DOHH2 (cell line): Measurements from ENCODE around the gene PRKAR2B.

ENCODE experiments used
- H3F3A ChIP-seq: fragments of 200-600 bp; sonication (generic), shearing (Covaris generic); 2 replicates; pipeline ENCODE4 v1.6.0; 2016; ENCODE audit warnings: antibody characterized with exemption, mild to moderate bottlenecking; ENCODE audit not compliant: control insufficient read depth, insufficient read depth
- H3K27ac ChIP-seq: fragments of 200-600 bp; sonication (generic); 2 replicates; pipeline ENCODE4 v1.5.1; 2014; ENCODE audit warnings: low read depth, mild to moderate bottlenecking, low read length, moderate library complexity
- H3K27me3 ChIP-seq: fragments of 200-600 bp; sonication (generic); 2 replicates; pipeline ENCODE4 v1.6.1; 2014; ENCODE audit warnings: mild to moderate bottlenecking, low read length, mixed read lengths; ENCODE audit not compliant: control insufficient read depth
- H3K36me3 ChIP-seq: fragments of 200-600 bp; sonication (generic); 2 replicates; pipeline ENCODE4 v1.6.1; 2014; ENCODE audit warnings: mild to moderate bottlenecking, low read length, moderate library complexity, mixed read lengths; ENCODE audit not compliant: control insufficient read depth
- H3K4me1 ChIP-seq: fragments of 200-600 bp; sonication (generic); 2 replicates; pipeline ENCODE4 v1.6.1; 2014; ENCODE audit warnings: mild to moderate bottlenecking, low read length, mixed read lengths; ENCODE audit not compliant: control insufficient read depth
- H3K4me2 ChIP-seq: fragments of 200-600 bp; sonication (generic); 2 replicates; pipeline ENCODE4 v1.6.0; 2014; ENCODE audit warnings: mild to moderate bottlenecking, low read length, moderate library complexity
- H3K4me3 ChIP-seq: fragments of 200-600 bp; sonication (generic); 2 replicates; pipeline ENCODE4 v1.5.1; 2014; ENCODE audit warnings: mild to moderate bottlenecking, low read length, mixed read lengths
- H3K79me2 ChIP-seq: fragments of 200-600 bp; sonication (generic); 2 replicates; pipeline ENCODE4 v1.6.1; 2014; ENCODE audit warnings: mild to moderate bottlenecking, low read length, mixed read lengths; ENCODE audit not compliant: control insufficient read depth
- H3K9me2 ChIP-seq: fragments of 200-600 bp; sonication (generic); replicated peaks from 2 replicates; pipeline ENCODE4 v1.6.1; 2014; ENCODE audit warnings: mild to moderate bottlenecking, low read length, mixed read lengths; ENCODE audit not compliant: control insufficient read depth
- H3K9me3 ChIP-seq: fragments of 200-600 bp; sonication (generic); 2 replicates; pipeline ENCODE4 v1.6.1; 2014; ENCODE audit warnings: antibody characterized with exemption, low read length, mixed read lengths; ENCODE audit not compliant: control insufficient read depth, insufficient read depth
- H4K20me1 ChIP-seq: fragments of 200-600 bp; sonication (generic); 2 replicates; pipeline ENCODE4 v1.6.0; 2014; ENCODE audit warnings: low read depth, mild to moderate bottlenecking, antibody characterized with exemption, low read length, moderate library complexity; ENCODE audit not compliant: control insufficient read depth, insufficient read depth
- CTCF ChIP-seq: fragments of 200-600 bp; sonication (generic); IDR thresholded peaks from one replicate; pipeline ENCODE4 v1.5.1; 2014; ENCODE audit warnings: antibody characterized with exemption, mild to moderate bottlenecking, low read depth, low read length; ENCODE audit not compliant: poor library complexity, severe bottlenecking
- EZH2phosphoT487 ChIP-seq: fragments of 200-600 bp; sonication (generic); IDR thresholded peaks from 2 replicates; pipeline ENCODE4 v1.6.1; 2017; ENCODE audit warnings: borderline replicate concordance, mild to moderate bottlenecking, antibody characterized with exemption, low read length, moderate library complexity, mixed read lengths

Gene PRKAR2B

DNA sequence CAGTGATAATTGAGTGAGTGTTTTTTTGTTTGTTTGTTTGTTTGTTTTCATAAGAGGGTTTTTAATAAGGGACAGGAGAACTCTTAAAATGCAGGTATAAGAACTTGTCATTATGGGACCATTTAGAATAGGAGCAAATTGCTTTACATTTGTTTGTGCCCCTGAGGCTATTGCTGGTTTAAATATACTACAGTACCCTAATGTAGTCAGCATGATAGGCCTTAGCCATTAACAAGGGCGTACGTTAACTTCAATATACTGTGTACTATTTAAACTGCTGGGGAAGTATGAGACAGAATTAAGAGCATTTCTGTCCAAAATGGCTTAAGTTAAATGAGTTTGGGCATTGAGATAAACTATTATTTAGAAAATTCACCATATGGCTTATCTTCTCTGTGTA is 26.2 kb downstream of the PRKAR2B start:
- Histone ChIP-seq H3K79me2 (peaks cover 63% of the 10 kb centered on the region), H3K4me1 (peaks cover 44% of the 10 kb centered on the region), H3K4me3 (no peak overlapping the region), H3K27me3 (no peaks in the 10 kb centered on the region), H3K27ac (no peak overlapping the region), H3K4me2 (no peak overlapping the region), H3K36me3 (peaks cover 19% of the 10 kb centered on the region), H3K9me2 (no peaks in the 10 kb centered on the region), H3K9me3 (no peaks in the 10 kb centered on the region), H4K20me1 (no peaks in the 10 kb centered on the region), H3F3A (peaks cover 6% of the 10 kb centered on the region; the same call in 1 of the 2 replicates)
- no peak for TF ChIP-seq CTCF
- no peak for TF ChIP-seq EZH2phosphoT487

DNA sequence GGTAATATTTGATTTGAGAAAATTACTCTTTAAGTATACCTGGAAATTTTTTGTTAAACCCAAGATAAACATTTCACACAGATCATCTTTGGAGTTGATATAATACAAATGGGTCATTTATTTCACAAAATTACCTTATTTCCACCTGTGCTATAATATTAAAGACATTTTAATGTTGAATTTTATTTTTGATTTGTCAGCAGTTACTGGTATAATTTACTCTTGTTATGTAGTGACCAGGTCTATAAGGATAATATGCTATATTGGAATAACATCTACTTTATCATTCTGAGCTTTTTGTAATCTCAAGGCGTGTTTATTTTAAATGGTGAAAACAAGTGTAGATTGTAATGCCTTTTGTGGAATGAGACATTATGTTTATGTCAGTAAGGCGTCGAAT is 26.6 kb downstream of the PRKAR2B start:
- Histone ChIP-seq H4K20me1 (no peaks in the 10 kb centered on the region), H3K27ac (no peak overlapping the region), H3K9me2 (no peaks in the 10 kb centered on the region), H3K4me2 (no peak overlapping the region), H3K4me3 (no peak overlapping the region), H3K36me3 (peaks cover 19% of the 10 kb centered on the region), H3K4me1 (peaks cover 40% of the 10 kb centered on the region), H3F3A (peaks cover 6% of the 10 kb centered on the region; the same call in 1 of the 2 replicates), H3K79me2 (peaks cover 58% of the 10 kb centered on the region), H3K9me3 (no peaks in the 10 kb centered on the region), H3K27me3 (no peaks in the 10 kb centered on the region)
- TF ChIP-seq CTCF (no peak), EZH2phosphoT487 (no peak)

GRCh38 chr7:107072133-107072532 is 27.6 kb downstream of the PRKAR2B start:
- H3K27ac ChIP-seq, result no peak overlapping the region
- peaks cover 19% of the 10 kb centered on the region for H3K36me3 ChIP-seq
- H3K79me2 ChIP-seq, result peaks cover 52% of the 10 kb centered on the region
- no peak overlapping the region for H3K4me3 ChIP-seq
- H3K9me3 ChIP-seq, result no peaks in the 10 kb centered on the region
- H3F3A ChIP-seq, result peaks cover 6% of the 10 kb centered on the region; the same call in 1 of the 2 replicates
- TF ChIP-seq CTCF, result no peak
- TF ChIP-seq EZH2phosphoT487, result no peak
- no peak overlapping the region for H3K4me2 ChIP-seq
- H3K27me3 ChIP-seq, result no peaks in the 10 kb centered on the region
- H3K9me2 ChIP-seq, result no peaks in the 10 kb centered on the region
- H3K4me1 ChIP-seq, result peaks cover 32% of the 10 kb centered on the region
- H4K20me1 ChIP-seq, result no peaks in the 10 kb centered on the region
